Transverse colon (tissue), 4 donors: ENCODE data around the gene UNC5A. TPM values are rescaled to one million over a fixed set of nuclear protein-coding genes. Genes with fewer than 3 reads are reported as not detected.
A peak's percentile ranks its signal among the peaks of the same experiment; 100 is the strongest.
"Not testable (repeated sequence)": the region's sequence is repeated elsewhere in the genome, so short reads cannot be mapped to it uniquely, and the experiment has no call there.

Experiments
- DNase-seq: peaks from one replicate; pipeline ENCODE4 v3.0.0-alpha.2; 2019
- H3K27ac ChIP-seq, 4 donors: fragments of 200-600 bp; sonication (generic); 2 replicates each; pipeline ENCODE4 v1.5.1; 2016 to 2018; ENCODE audit warnings: inconsistent platforms in 4 of 4
- H3K27me3 ChIP-seq: fragments of 200-600 bp; sonication (generic); 2 replicates; pipeline ENCODE4 v1.5.1; 2017; ENCODE audit warnings: inconsistent platforms
- H3K36me3 ChIP-seq, 4 donors: fragments of 200-600 bp; sonication (generic); 2 replicates each; pipeline ENCODE4 v1.5.1; 2017 to 2019; ENCODE audit warnings: inconsistent platforms in 4 of 4
- H3K4me1 ChIP-seq, 4 donors: fragments of 200-600 bp; sonication (generic); 2 replicates each; pipeline ENCODE4 v1.5.1; 2017 to 2020; ENCODE audit warnings: inconsistent platforms in 4 of 4
- H3K4me3 ChIP-seq, 4 donors: fragments of 200-600 bp; sonication (generic); 1 replicate in 1 of 4; 2 replicates in 3 of 4; pipeline versions ENCODE4 v1.5.1 to v1.6.1; 2017 to 2019; ENCODE audit warnings: inconsistent platforms in 4 of 4
- H3K9me3 ChIP-seq, 2 donors: fragments of 200-600 bp; sonication (generic); 2 replicates each; pipeline ENCODE4 v1.5.1; 2017 to 2019; ENCODE audit warnings: inconsistent platforms in 2 of 2
- EP300 ChIP-seq: sonication (generic); formaldehyde crosslinking; IDR thresholded peaks from one replicate; pipeline ENCODE4 v1.6.1; 2017; ENCODE audit warnings: antibody characterized with exemption, low read depth
- POLR2A ChIP-seq: fragments of 450-650 bp; IDR thresholded peaks from one replicate; pipeline ENCODE4 v1.6.1; 2016; ENCODE audit warnings: antibody characterized with exemption, mild to moderate bottlenecking, moderate library complexity
- POLR2AphosphoS5 ChIP-seq, 3 donors: sonication (generic); formaldehyde crosslinking; IDR thresholded peaks; one replicate each; pipeline ENCODE4 v1.6.1; 2016; ENCODE audit warnings: antibody characterized with exemption in 3 of 3
- WGBS, 2 donors: methylation state at CpG; one replicate each; pipeline ENCODE4 v1.1.5; 2018; ENCODE audit warnings: low coverage in 1 of 2; 5-methylcytosine and 5-hydroxymethylcytosine counted together
- in situ Hi-C, 4 donors: fragments of 200-750 bp; cut with MboI; loops; one replicate each; pipeline versions ENCODE4 v1.15.0 to v1.15.1; 2017; ENCODE audit warnings: low sequenced_read_pairs in 3 of 4, low pct_ligation_motif_present in 1 of 4, low pct_unique_long_range_greater_than_20kb in 1 of 4
- intact Hi-C: fragments of 100-400 bp; cut with DNase I; formaldehyde crosslinking; loops from one replicate; pipeline ENCODE4 v1.15.1; 2023; ENCODE audit warnings: low total_unique reads
- total RNA-seq, 4 donors: library from RNA; depleted of rRNA; stranded (reverse); fragments of >200 nt; gene quantifications; one replicate each; pipeline ENCODE4 v1.1.0, GENCODE V29; 2016
- TF ChIP-seq, protein P1 (sequence below), 5 experiments: fragments of 200-600 bp in 3 of 5; fragments of 450-650 bp in 2 of 5; sonication (generic) in 3 of 5; IDR thresholded peaks; 1 replicate in 2 of 5; 2 replicates in 3 of 5; pipeline ENCODE4 v1.5.1; 2016 to 2017; ENCODE audit warnings: antibody characterized with exemption in 5 of 5, inconsistent platforms in 3 of 5, mild to moderate bottlenecking in 2 of 5, moderate library complexity in 1 of 5

The UNC5A gene
- total RNA-seq, 4 donors from 2014 or later: 0.32 TPM; not detected in 3

DNA sequence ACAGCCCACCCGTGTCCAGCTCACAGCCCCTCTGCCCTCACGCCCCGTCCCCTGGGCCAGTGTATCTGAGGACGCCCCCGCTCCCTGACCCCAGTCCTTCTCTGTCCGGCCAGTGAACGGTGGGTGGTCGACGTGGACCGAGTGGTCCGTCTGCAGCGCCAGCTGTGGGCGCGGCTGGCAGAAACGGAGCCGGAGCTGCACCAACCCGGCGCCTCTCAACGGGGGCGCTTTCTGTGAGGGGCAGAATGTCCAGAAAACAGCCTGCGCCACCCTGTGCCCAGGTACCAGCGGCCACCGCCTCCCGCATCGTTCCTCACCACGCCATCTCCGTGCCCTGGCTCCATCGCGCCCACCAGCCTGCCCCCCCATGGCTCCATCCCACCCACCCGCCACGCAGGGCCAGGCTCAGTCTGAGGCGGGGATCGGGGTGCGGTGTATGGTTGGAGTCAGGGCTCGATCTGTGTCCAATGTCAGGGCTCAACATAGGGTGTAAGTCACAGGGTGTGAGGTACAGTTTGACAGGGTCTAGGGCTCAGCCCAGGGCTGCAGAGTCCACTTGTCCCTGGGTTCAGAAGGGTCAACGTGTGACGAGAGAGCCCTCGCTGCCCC is 59.2 kb downstream of the UNC5A start:
- Histone ChIP-seq H3K4me1 (no peaks in the 10 kb centered on the region), H3K27ac (no peak overlapping the region), H3K4me3 (no peak overlapping the region), H3K9me3 (no peaks in the 10 kb centered on the region), H3K36me3 (no peaks in the 10 kb centered on the region), H3K27me3 (peaks cover 42% of the 10 kb centered on the region)
- in situ Hi-C loops (no loop called here), intact Hi-C loops (no loop called here)
- 82% methylated on average over 37 of the region's 38 CpGs; no CpG with 5 or more reads in 1 of the 2 donors for WGBS, 2 donors
- DNase-seq: no peak
- TF ChIP-seq POLR2AphosphoS5 (IDR thresholded peaks at IDR 0.05) (no peak), EP300 (no peak), POLR2A (no peak)

DNA sequence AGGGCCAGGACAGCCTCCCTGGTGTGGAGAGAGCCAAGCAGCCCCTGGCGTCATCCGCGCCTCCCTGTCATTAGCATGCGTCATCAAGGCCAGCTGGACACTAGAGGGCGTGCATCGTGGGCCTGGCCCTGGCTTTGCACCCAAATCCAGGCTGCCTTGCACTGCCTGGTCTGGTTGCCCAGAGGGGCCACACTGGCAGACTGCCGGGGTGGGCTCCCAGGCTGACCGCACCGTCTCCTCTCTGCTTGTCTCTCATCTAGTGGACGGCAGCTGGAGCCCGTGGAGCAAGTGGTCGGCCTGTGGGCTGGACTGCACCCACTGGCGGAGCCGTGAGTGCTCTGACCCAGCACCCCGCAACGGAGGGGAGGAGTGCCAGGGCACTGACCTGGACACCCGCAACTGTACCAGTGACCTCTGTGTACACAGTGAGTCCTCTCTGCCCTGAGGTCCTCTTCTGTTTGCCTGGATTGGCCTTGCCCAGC is 59.8 kb downstream of the UNC5A start:
- DNase-seq: peak; percentile 12
- Histone ChIP-seq H3K27ac (no peak overlapping the region), H3K4me3 (no peak overlapping the region), H3K36me3 (no peaks in the 10 kb centered on the region), H3K4me1 (no peaks in the 10 kb centered on the region), H3K9me3 (no peaks in the 10 kb centered on the region), H3K27me3 (peaks cover 42% of the 10 kb centered on the region)
- in situ Hi-C loops: no loop called here
- TF ChIP-seq, protein P1, sequence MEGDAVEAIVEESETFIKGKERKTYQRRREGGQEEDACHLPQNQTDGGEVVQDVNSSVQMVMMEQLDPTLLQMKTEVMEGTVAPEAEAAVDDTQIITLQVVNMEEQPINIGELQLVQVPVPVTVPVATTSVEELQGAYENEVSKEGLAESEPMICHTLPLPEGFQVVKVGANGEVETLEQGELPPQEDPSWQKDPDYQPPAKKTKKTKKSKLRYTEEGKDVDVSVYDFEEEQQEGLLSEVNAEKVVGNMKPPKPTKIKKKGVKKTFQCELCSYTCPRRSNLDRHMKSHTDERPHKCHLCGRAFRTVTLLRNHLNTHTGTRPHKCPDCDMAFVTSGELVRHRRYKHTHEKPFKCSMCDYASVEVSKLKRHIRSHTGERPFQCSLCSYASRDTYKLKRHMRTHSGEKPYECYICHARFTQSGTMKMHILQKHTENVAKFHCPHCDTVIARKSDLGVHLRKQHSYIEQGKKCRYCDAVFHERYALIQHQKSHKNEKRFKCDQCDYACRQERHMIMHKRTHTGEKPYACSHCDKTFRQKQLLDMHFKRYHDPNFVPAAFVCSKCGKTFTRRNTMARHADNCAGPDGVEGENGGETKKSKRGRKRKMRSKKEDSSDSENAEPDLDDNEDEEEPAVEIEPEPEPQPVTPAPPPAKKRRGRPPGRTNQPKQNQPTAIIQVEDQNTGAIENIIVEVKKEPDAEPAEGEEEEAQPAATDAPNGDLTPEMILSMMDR (IDR thresholded peaks at IDR 0.05): peak in 3 of 5 experiments; percentile 13 to 19 (median 14)
- TF ChIP-seq EP300 (no peak), POLR2A (no peak), POLR2AphosphoS5 (IDR thresholded peaks at IDR 0.05) (no peak)
- 33% methylated on average over 9 of the region's 17 CpGs; no CpG with 5 or more reads in 1 of the 2 donors for WGBS, 2 donors
- intact Hi-C loops: no loop called here

DNA sequence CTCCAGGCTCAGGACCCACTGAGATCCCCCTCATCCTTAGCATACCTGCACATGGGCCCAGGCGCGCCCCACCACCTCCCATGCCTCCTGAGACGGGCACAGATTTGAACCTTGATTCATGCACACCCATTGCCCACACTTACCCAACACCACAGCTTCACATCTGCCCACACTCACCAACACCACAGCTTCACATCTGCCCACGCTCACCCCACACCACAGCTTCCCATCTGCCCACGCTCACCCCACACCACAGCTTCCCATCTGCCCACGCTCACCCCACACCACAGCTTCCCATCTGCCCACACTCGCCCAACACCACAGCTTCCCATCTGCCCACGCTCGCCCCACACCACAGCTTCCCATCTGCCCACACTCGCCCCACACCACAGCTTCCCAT is 60.3 kb downstream of the UNC5A start:
- H3K36me3 ChIP-seq, H3K4me3 ChIP-seq, DNase-seq, H3K9me3 ChIP-seq, in situ Hi-C loops, H3K27ac ChIP-seq, H3K4me1 ChIP-seq, intact Hi-C loops: not testable (repeated sequence)
- WGBS, 2 donors: 60 to 76% methylated on average over 1 to 7 of the region's 10 CpGs
- H3K27me3 ChIP-seq: peaks cover 40% of the 10 kb centered on the region

DNA sequence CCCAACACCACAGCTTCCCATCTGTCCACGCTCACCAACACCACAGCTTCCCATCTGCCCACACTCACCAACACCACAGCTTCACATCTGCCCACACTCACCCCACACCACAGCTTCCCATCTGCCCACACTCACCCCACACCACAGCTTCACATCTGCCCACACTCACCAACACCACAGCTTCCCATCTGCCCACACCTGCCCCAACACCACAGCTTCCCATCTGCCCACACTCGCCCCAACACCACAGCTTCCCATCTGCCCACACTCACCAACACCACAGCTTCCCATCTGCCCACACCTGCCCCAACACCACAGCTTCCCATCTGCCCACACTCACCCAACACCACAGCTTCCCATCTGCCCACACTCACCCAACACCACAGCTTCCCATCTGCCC is 62.2 kb downstream of the UNC5A start:
- H3K27me3 ChIP-seq: peaks cover 42% of the 10 kb centered on the region
- H3K4me3 ChIP-seq, in situ Hi-C loops, H3K4me1 ChIP-seq, H3K36me3 ChIP-seq, H3K27ac ChIP-seq, H3K9me3 ChIP-seq, intact Hi-C loops, DNase-seq: not testable (repeated sequence)
- WGBS, 2 donors: 43% methylated on average over 2 of the region's 2 CpGs; no CpG with 5 or more reads in 1 of the 2 donors

DNA sequence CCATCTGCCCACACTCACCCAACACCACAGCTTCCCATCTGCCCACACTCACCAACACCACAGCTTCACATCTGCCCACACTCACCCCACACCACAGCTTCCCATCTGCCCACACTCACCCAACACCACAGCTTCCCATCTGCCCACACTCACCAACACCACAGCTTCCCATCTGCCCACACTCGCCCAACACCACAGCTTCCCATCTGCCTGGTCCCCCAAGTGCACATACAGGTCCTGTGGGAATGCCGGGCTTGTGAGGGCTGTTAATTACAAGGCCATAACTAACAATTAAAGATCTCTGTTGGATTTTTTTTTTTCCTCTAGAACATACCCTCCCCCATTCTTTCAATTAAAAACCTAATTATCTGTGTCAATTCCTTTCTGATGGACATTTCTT is 62.7 kb downstream of the UNC5A start:
- H3K9me3 ChIP-seq, DNase-seq, H3K4me3 ChIP-seq, H3K4me1 ChIP-seq, H3K27ac ChIP-seq, in situ Hi-C loops, H3K36me3 ChIP-seq, intact Hi-C loops: not testable (repeated sequence)
- peaks cover 43% of the 10 kb centered on the region for H3K27me3 ChIP-seq
- 52 to 55% methylated on average over 2 of the region's 2 CpGs for WGBS, 2 donors

DNA sequence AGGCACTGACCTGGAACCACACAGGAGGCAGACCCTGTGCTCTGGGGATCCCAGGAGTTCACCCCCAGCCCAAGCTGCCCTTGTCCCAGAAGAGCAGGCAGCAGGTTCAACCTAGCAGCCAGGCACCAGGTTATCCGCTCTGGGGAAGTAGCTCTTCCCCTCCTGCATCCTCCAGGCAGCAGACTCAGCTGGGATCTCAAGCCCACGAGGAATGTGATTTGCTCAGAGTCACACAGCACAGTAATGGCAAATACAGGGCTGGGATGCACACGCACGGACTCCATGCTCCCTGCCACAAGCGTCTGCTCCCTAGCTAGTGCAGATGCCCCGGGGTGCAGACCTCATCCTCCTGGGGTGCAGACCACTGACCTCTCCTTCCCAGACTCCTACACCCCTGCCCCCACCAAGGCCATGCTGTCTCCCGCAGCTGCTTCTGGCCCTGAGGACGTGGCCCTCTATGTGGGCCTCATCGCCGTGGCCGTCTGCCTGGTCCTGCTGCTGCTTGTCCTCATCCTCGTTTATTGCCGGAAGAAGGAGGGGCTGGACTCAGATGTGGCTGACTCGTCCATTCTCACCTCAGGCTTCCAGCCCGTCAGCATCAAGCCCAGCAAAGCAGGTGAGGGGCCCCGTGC is 63.3 kb downstream of the UNC5A start:
- Histone ChIP-seq H3K4me1 (no peaks in the 10 kb centered on the region), H3K27ac (no peak overlapping the region), H3K36me3 (no peaks in the 10 kb centered on the region), H3K27me3 (peaks cover 43% of the 10 kb centered on the region), H3K9me3 (no peaks in the 10 kb centered on the region), H3K4me3 (no peak overlapping the region)
- intact Hi-C loops: no loop called here
- no peak for TF ChIP-seq POLR2A
- no peak for TF ChIP-seq POLR2AphosphoS5 (IDR thresholded peaks at IDR 0.05)
- TF ChIP-seq, protein P1 (IDR thresholded peaks at IDR 0.05): no peak
- no peak for TF ChIP-seq EP300
- in situ Hi-C loops: no loop called here
- 26% methylated on average over 11 of the region's 16 CpGs; no CpG with 5 or more reads in 1 of the 2 donors for WGBS, 2 donors
- no peak for DNase-seq
